ENCODE measurements around the gene MANBA. TPM values are rescaled to one million over a fixed set of nuclear protein-coding genes. Genes with fewer than 3 reads are reported as not detected.
"Not testable (repeated sequence)": the region's sequence is repeated elsewhere in the genome, so short reads cannot be mapped to it uniquely, and the experiment has no call there.

MANBA gene
- total RNA-seq, 4 donors from 2014 or later: 26.2 to 31.0 (median 27.7) TPM

- no peak overlapping the region for H3K4me3 ChIP-seq
Measured at GRCh38 chr4:102733084-102733483, 27.7 kb downstream of the MANBA start.

GRCh38 chr4:102732678-102733077 is 28.1 kb downstream of the MANBA start:
- 81 to 82% methylated on average over 5 of the region's 5 CpGs for WGBS, 2 donors (ENCODE audit: low coverage in 1 of 2)
- Histone ChIP-seq H3K4me3 (no peak overlapping the region), H3K4me1 (no peaks in the 10 kb centered on the region), H3K9me3 (no peaks in the 10 kb centered on the region), H3K27me3 (no peaks in the 10 kb centered on the region), H3K27ac (no peak overlapping the region), H3K36me3 (peaks cover 0 to 9% of the 10 kb centered on the region in 2 donors)
- no peak for ATAC-seq
- TF ChIP-seq POLR2AphosphoS5 (IDR thresholded peaks at IDR 0.05) (no peak), EP300 (IDR thresholded peaks at IDR 0.05) (no peak), CTCF (IDR thresholded peaks at IDR 0.05) (no peak), POLR2A (IDR thresholded peaks at IDR 0.05) (no peak)

More at GRCh38 chr4:102733084-102733483, 27.7 kb downstream of the MANBA start:
- H3K27me3 ChIP-seq: no peaks in the 10 kb centered on the region
- no peaks in the 10 kb centered on the region for H3K4me1 ChIP-seq
- ATAC-seq: no peak
- H3K9me3 ChIP-seq: no peaks in the 10 kb centered on the region
- peaks cover 0 to 9% of the 10 kb centered on the region in 2 donors for H3K36me3 ChIP-seq
- no peak overlapping the region for H3K27ac ChIP-seq
- TF ChIP-seq CTCF (IDR thresholded peaks at IDR 0.05) (no peak), POLR2AphosphoS5 (IDR thresholded peaks at IDR 0.05) (no peak), POLR2A (IDR thresholded peaks at IDR 0.05) (no peak), EP300 (IDR thresholded peaks at IDR 0.05) (no peak)
- WGBS, 2 donors (ENCODE audit: low coverage in 1 of 2): 78 to 91% methylated on average over 2 to 3 of the region's 3 CpGs

DNA sequence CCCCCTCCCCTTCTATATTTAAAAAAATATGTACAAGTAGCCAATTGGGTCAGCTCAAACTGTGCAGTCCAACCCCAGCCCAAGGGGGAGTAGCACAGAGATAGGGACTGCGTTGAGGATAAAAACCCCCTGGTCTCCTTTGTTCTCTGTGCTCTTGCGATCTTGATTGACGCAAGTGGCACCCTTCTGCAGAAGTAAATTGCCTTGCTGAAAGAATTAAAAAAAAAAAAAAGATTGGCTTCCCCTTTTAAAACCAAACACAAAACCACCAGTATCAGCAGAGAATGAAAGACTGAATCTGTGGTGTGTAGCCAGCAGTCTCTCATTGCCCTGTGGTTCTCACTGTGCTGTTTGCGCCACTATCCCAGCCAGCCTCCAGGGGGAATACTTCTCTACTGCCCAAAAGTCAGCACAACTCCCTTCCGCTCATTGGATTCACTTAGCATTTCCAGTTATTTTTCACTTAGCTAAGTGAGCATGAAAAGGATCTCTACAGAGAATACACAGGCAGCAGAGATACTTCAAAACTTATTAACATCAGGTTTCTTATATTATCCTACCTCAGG is 29.7 kb downstream of the MANBA start:
- no peaks in the 10 kb centered on the region for H3K9me3 ChIP-seq
- H3K4me1 ChIP-seq: no peaks in the 10 kb centered on the region
- no peak for ATAC-seq
- no peak overlapping the region for H3K27ac ChIP-seq
- no peak overlapping the region for H3K4me3 ChIP-seq
- 96 to 100% methylated on average over 3 to 5 of the region's 5 CpGs for WGBS, 2 donors (ENCODE audit: low coverage in 1 of 2)
- no peaks in the 10 kb centered on the region for H3K27me3 ChIP-seq
- TF ChIP-seq POLR2AphosphoS5 (IDR thresholded peaks at IDR 0.05) (no peak), POLR2A (IDR thresholded peaks at IDR 0.05) (no peak), EP300 (IDR thresholded peaks at IDR 0.05) (no peak), CTCF (IDR thresholded peaks at IDR 0.05) (no peak)
- H3K36me3 ChIP-seq: peaks cover 0 to 9% of the 10 kb centered on the region in 2 donors

DNA sequence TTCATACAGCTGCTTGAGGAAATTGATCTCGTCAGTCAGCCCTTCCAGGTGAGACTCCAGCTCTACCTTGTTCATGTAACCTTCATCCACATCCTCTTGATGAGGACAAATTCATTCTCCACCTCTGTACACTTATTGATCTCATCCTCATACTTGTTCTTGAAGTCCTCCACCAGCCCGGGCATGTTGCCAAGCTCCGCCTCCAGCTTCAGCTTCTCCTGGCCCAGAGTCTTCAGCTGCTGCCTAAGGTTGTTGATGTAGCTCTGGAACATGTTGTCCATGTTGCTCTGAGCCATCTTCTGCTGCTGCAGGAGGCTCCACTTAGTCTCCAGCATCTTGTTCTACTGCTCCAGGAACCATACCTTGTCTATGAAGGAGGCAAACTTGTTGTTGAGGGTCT is 31.3 kb downstream of the MANBA start:
- not testable (repeated sequence) for H3K27me3 ChIP-seq, H3K36me3 ChIP-seq, H3K9me3 ChIP-seq, H3K27ac ChIP-seq, H3K4me1 ChIP-seq, H3K4me3 ChIP-seq, ATAC-seq
- 90 to 95% methylated on average over 3 of the region's 3 CpGs for WGBS, 2 donors (ENCODE audit: low coverage in 1 of 2)

GRCh38 chr4:102726919-102727318 is 33.8 kb downstream of the MANBA start:
- H3K27me3 ChIP-seq, H3K4me3 ChIP-seq, H3K9me3 ChIP-seq, ATAC-seq, H3K4me1 ChIP-seq, H3K36me3 ChIP-seq, H3K27ac ChIP-seq: not testable (repeated sequence)
- 83 to 84% methylated on average over 3 of the region's 3 CpGs for WGBS, 2 donors (ENCODE audit: low coverage in 1 of 2)

- no peaks in the 10 kb centered on the region for H3K27me3 ChIP-seq
- no peak overlapping the region for H3K27ac ChIP-seq
- no peaks in the 10 kb centered on the region for H3K9me3 ChIP-seq
- no peaks in the 10 kb centered on the region for H3K4me1 ChIP-seq
- H3K4me3 ChIP-seq: no peak overlapping the region
- no peak for TF ChIP-seq EP300 (IDR thresholded peaks at IDR 0.05)
- TF ChIP-seq POLR2A (IDR thresholded peaks at IDR 0.05): no peak
- no peak for TF ChIP-seq CTCF (IDR thresholded peaks at IDR 0.05)
- TF ChIP-seq POLR2AphosphoS5 (IDR thresholded peaks at IDR 0.05): no peak
- H3K36me3 ChIP-seq: peaks cover 0 to 16% of the 10 kb centered on the region in 2 donors
- no peak for ATAC-seq
Measured at GRCh38 chr4:102726068-102726467, 34.7 kb downstream of the MANBA start.

Data from gastroesophageal sphincter (tissue), 4 donors.